CD4-positive, alpha-beta T cell treated with Interleukin-1 beta for 1 hour (primary cell): ENCODE data around the gene NUMB.
"Not testable (repeated sequence)": the region's sequence is repeated elsewhere in the genome, so short reads cannot be mapped to it uniquely, and the experiment has no call there.

Experiments used
- DNase-seq, 2 donors: peaks; one replicate each; pipeline ENCODE4 v3.0.0-alpha.2; 2020 to 2022

NUMB gene

GRCh38 chr14:73344319-73344718 lies 114.0 kb downstream of the NUMB start:
- no peak for DNase-seq

GRCh38 chr14:73342670-73343069 lies 115.7 kb downstream of the NUMB start:
- DNase-seq, result no peak

GRCh38 chr14:73339846-73340595 lies 118.3 kb downstream of the NUMB start:
- no peak for DNase-seq

GRCh38 chr14:73339206-73339605 lies 119.1 kb downstream of the NUMB start:
- no peak for DNase-seq

- DNase-seq, result no peak
These were observed 119.8 kb downstream of the NUMB start for GRCh38 chr14:73338551-73338950.

- DNase-seq, result no peak
These were observed 125.3 kb downstream of the NUMB start for GRCh38 chr14:73333031-73333430.

GRCh38 chr14:73325630-73326299 lies 132.6 kb downstream of the NUMB start:
- peak in 1 of 2 donors; percentile 32 for DNase-seq

GRCh38 chr14:73325063-73325462 lies 133.3 kb downstream of the NUMB start:
- DNase-seq, result no peak

- no peak for DNase-seq
These were observed 133.8 kb downstream of the NUMB start for GRCh38 chr14:73324533-73324932.

- DNase-seq, result no peak
These were observed 134.4 kb downstream of the NUMB start for GRCh38 chr14:73323896-73324399.

GRCh38 chr14:73313151-73313550 lies 145.2 kb downstream of the NUMB start:
- DNase-seq, result no peak

GRCh38 chr14:73312687-73313086 lies 145.7 kb downstream of the NUMB start:
- DNase-seq, result no peak

GRCh38 chr14:73311708-73312030 lies 146.7 kb downstream of the NUMB start:
- no peak for DNase-seq

- DNase-seq, result not testable (repeated sequence)
These were observed 149.1 kb downstream of the NUMB start for GRCh38 chr14:73309207-73309606.

- DNase-seq, result no peak
These were observed 151.1 kb downstream of the NUMB start for GRCh38 chr14:73307261-73307660.

- no peak for DNase-seq
These were observed 152.8 kb downstream of the NUMB start for GRCh38 chr14:73305499-73305898.

- peak in 1 of 2 donors; percentile 46 for DNase-seq
These were observed 163.0 kb downstream of the NUMB start for GRCh38 chr14:73295198-73295796.

GRCh38 chr14:73293782-73294781 lies 164.3 kb downstream of the NUMB start:
- no peak for DNase-seq

GRCh38 chr14:73290279-73290678 lies 168.1 kb downstream of the NUMB start:
- no peak for DNase-seq

GRCh38 chr14:73289729-73290128 lies 168.6 kb downstream of the NUMB start:
- DNase-seq, result no peak

- no peak for DNase-seq
These were observed 169.0 kb downstream of the NUMB start for GRCh38 chr14:73289308-73289707.

- no peak for DNase-seq
These were observed 171.3 kb downstream of the NUMB start for GRCh38 chr14:73287071-73287470.

- no peak for DNase-seq
These were observed 171.7 kb downstream of the NUMB start for GRCh38 chr14:73286598-73286997.
